DMS53 treated with DMSO at 0.1 percent for 48 hours (cell line): ENCODE measurements around the gene KRTAP12-1.
A peak's percentile ranks its signal among the peaks of the same experiment; 100 is the strongest.

Experiments used
- DNase-seq: peaks from one replicate; lab custom pipeline; 2025; ENCODE audit not compliant: unreplicated experiment; lab: John Stamatoyannopoulos, UW

Gene KRTAP12-1

GRCh38 chr21:44711327-44712202, 29.6 kb upstream of the KRTAP12-1 start, which contains the start of gene TSPEAR:
Gene TSPEAR, minus strand, starts transcription at chr21:44711572. Its CDS starts 58 bp downstream, at chr21:44711514.
- peak; percentile 47 for DNase-seq

GRCh38 chr21:44710756-44711326, 28.9 kb upstream of the KRTAP12-1 start:
- peak; percentile 79 for DNase-seq

GRCh38 chr21:44710294-44710665, 28.3 kb upstream of the KRTAP12-1 start:
- peak; percentile 4 for DNase-seq

- peak; percentile 20 for DNase-seq
Observed at GRCh38 chr21:44709426-44710293, 27.7 kb upstream of the KRTAP12-1 start.

- DNase-seq, result no peak
Observed at GRCh38 chr21:44708866-44709425, 27.0 kb upstream of the KRTAP12-1 start.

- DNase-seq, result no peak
Observed at GRCh38 chr21:44708213-44708865, 26.4 kb upstream of the KRTAP12-1 start.

GRCh38 chr21:44706706-44707581, 25.0 kb upstream of the KRTAP12-1 start:
- DNase-seq, result no peak

- DNase-seq, result no peak
Observed at GRCh38 chr21:44706026-44706705, 24.2 kb upstream of the KRTAP12-1 start.

GRCh38 chr21:44704636-44705001, 22.7 kb upstream of the KRTAP12-1 start:
- DNase-seq, result no peak

- no peak for DNase-seq
Observed at GRCh38 chr21:44703731-44704635, 22.0 kb upstream of the KRTAP12-1 start.

GRCh38 chr21:44702973-44703730, 21.2 kb upstream of the KRTAP12-1 start:
- DNase-seq, result no peak

GRCh38 chr21:44702111-44702972, 20.4 kb upstream of the KRTAP12-1 start:
- no peak for DNase-seq

- DNase-seq, result no peak
Observed at GRCh38 chr21:44701541-44701940, 19.6 kb upstream of the KRTAP12-1 start.

- no peak for DNase-seq
Observed at GRCh38 chr21:44701023-44701400, 19.0 kb upstream of the KRTAP12-1 start.

GRCh38 chr21:44700101-44701022, 18.4 kb upstream of the KRTAP12-1 start:
- no peak for DNase-seq
